Upper lobe of left lung (tissue), 4 donors: Measurements from ENCODE around the gene NAA16.

Experiments used
- POLR2A ChIP-seq, 4 donors: fragments of 450-650 bp; IDR thresholded peaks; one replicate each; pipeline ENCODE4 v1.5.1; 2016 to 2017; ENCODE audit warnings: antibody characterized with exemption in 4 of 4, mild to moderate bottlenecking in 2 of 4
- POLR2AphosphoS5 ChIP-seq, 2 donors: sonication (generic); formaldehyde crosslinking; IDR thresholded peaks; one replicate each; pipeline ENCODE4 v1.5.1; 2017; ENCODE audit warnings: antibody characterized with exemption in 2 of 2
- TF ChIP-seq, protein P1 (sequence below), 6 experiments: fragments of 450-650 bp in 4 of 6; fragments of 200-600 bp in 2 of 6; sonication (generic) in 2 of 6; IDR thresholded peaks; one replicate each; pipeline ENCODE4 v1.5.1; 2016 to 2019; ENCODE audit warnings: antibody characterized with exemption in 6 of 6

DNA sequence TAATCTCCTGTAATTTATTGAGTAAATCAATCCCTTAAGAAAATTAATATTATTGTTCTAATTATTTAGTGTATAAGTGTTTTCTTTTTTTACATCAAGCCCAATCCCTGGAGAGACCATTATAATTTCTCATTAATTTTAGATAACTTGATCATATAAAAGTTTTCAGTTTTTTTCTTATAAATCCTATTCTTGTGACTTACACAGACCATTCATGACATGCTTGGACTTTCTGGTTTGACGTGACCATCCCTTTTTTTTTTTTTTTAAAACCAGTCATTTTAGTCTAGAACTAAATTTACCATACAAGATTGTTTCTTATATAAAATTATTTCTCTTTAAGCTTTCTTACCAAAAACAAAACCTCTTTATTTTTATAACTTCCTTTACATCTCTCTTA lies 42.3 kb upstream of the NAA16 start:
- TF ChIP-seq, protein P1, sequence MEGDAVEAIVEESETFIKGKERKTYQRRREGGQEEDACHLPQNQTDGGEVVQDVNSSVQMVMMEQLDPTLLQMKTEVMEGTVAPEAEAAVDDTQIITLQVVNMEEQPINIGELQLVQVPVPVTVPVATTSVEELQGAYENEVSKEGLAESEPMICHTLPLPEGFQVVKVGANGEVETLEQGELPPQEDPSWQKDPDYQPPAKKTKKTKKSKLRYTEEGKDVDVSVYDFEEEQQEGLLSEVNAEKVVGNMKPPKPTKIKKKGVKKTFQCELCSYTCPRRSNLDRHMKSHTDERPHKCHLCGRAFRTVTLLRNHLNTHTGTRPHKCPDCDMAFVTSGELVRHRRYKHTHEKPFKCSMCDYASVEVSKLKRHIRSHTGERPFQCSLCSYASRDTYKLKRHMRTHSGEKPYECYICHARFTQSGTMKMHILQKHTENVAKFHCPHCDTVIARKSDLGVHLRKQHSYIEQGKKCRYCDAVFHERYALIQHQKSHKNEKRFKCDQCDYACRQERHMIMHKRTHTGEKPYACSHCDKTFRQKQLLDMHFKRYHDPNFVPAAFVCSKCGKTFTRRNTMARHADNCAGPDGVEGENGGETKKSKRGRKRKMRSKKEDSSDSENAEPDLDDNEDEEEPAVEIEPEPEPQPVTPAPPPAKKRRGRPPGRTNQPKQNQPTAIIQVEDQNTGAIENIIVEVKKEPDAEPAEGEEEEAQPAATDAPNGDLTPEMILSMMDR (IDR thresholded peaks at IDR 0.05): no peak
- no peak for TF ChIP-seq POLR2A (IDR thresholded peaks at IDR 0.05)
- TF ChIP-seq POLR2AphosphoS5 (IDR thresholded peaks at IDR 0.05): no peak
